NT2/D1 (cell line): ENCODE measurements around the gene RERE.

ENCODE experiments used
- SUZ12 ChIP-seq: IDR thresholded peaks from 2 replicates; pipeline ENCODE4 v1.6.1; 2011; ENCODE audit not compliant: insufficient read length, insufficient read depth; ENCODE audit errors: extremely low read depth
- YY1 ChIP-seq: IDR thresholded peaks from 2 replicates; pipeline ENCODE4 v1.6.1; 2011; ENCODE audit not compliant: insufficient read length, insufficient read depth
- ZNF274 ChIP-seq: IDR thresholded peaks from 2 replicates; pipeline ENCODE4 v1.6.1; 2011; ENCODE audit warnings: mild to moderate bottlenecking, low read depth, low read length

GRCh38 chr1:8864713-8865344 is 47.4 kb upstream of the RERE start:
- no peak for TF ChIP-seq SUZ12
- no peak for TF ChIP-seq ZNF274
- TF ChIP-seq YY1, result no peak
